Smooth muscle cell (in vitro differentiated cells): ENCODE results near the gene HEY2. TPM values are rescaled to one million over a fixed set of nuclear protein-coding genes. Genes with fewer than 3 reads are reported as not detected.

ENCODE experiments used
- DNase-seq: peaks from one replicate; lab custom pipeline; 2025; ENCODE audit not compliant: unreplicated experiment; lab: John Stamatoyannopoulos, UW
- H2AFZ ChIP-seq: fragments of 200-600 bp; sonication (generic); 2 replicates; pipeline ENCODE4 v1.6.0; 2016; ENCODE audit warnings: antibody characterized with exemption, low read depth, mild to moderate bottlenecking
- H3F3A ChIP-seq: fragments of 200-600 bp; sonication (generic); 2 replicates; pipeline ENCODE4 v1.6.0; 2017; ENCODE audit warnings: antibody characterized with exemption, low read depth
- H3K27ac ChIP-seq: fragments of 200-600 bp; sonication (generic); 2 replicates; pipeline ENCODE4 v1.5.1; 2016; ENCODE audit warnings: low read depth, mild to moderate bottlenecking
- H3K27me3 ChIP-seq: fragments of 200-600 bp; sonication (generic); 2 replicates; pipeline ENCODE4 v1.6.1; 2016; ENCODE audit warnings: low read depth, mild to moderate bottlenecking
- H3K36me3 ChIP-seq: fragments of 200-600 bp; sonication (generic); 2 replicates; pipeline ENCODE4 v1.5.1; 2016; ENCODE audit warnings: low read depth
- H3K4me1 ChIP-seq: fragments of 200-600 bp; sonication (generic); 2 replicates; pipeline ENCODE4 v1.5.1; 2016; ENCODE audit warnings: low read depth
- H3K4me2 ChIP-seq: fragments of 200-600 bp; sonication (generic); 2 replicates; pipeline ENCODE4 v1.6.0; 2016; ENCODE audit warnings: mild to moderate bottlenecking
- H3K4me3 ChIP-seq: fragments of 200-600 bp; sonication (generic); 2 replicates; pipeline ENCODE4 v1.5.1; 2016; ENCODE audit warnings: mild to moderate bottlenecking
- H3K79me2 ChIP-seq: fragments of 200-600 bp; sonication (generic); 2 replicates; pipeline ENCODE4 v1.6.0; 2016; ENCODE audit warnings: low read depth, mild to moderate bottlenecking
- H3K9ac ChIP-seq: fragments of 200-600 bp; sonication (generic); 2 replicates; pipeline ENCODE4 v1.6.0; 2016; ENCODE audit warnings: low read depth
- H3K9me3 ChIP-seq: fragments of 200-600 bp; sonication (generic); replicated peaks from 2 replicates; pipeline ENCODE4 v1.5.1; 2016; ENCODE audit warnings: low read depth
- H4K20me1 ChIP-seq: fragments of 200-600 bp; sonication (generic); 2 replicates; pipeline ENCODE4 v1.6.0; 2016; ENCODE audit warnings: low read depth
- CTCF ChIP-seq: fragments of 200-600 bp; sonication (generic); IDR thresholded peaks from 2 replicates; pipeline ENCODE4 v1.5.1; 2017; ENCODE audit warnings: borderline replicate concordance, mild to moderate bottlenecking, antibody characterized with exemption; ENCODE audit not compliant: insufficient read depth, poor library complexity, severe bottlenecking
- WGBS: methylation state at CpG from one replicate; pipeline ENCODE4 v1.1.7; 2016; ENCODE audit warnings: low lambda C conversion rate; 5-methylcytosine and 5-hydroxymethylcytosine counted together
- polyA plus RNA-seq: library from polyadenylated mRNA; unstranded; fragments of >200 nt; fragmentation: Nextera tagmentation; extraction: Ambion mirVana; gene quantifications from 2 replicates; pipeline ENCODE4 v1.2.1, GENCODE V29; 2016
- total RNA-seq: library from RNA; depleted of rRNA; stranded (reverse); fragments of >200 nt; gene quantifications from 2 replicates; pipeline ENCODE4 v1.2.3, GENCODE V29; 2014

HEY2 gene
- total and polyA plus RNA-seq, 2 experiments from 2014 or later, result 17.2 to 35.2 TPM

- Histone ChIP-seq H3K79me2 (peaks cover 41% of the 10 kb centered on the region), H3K4me1 (no peaks in the 10 kb centered on the region), H4K20me1 (no peaks in the 10 kb centered on the region), H3K4me2 (no peak overlapping the region), H3K27ac (no peak overlapping the region), H2AFZ (no peak overlapping the region), H3K27me3 (no peaks in the 10 kb centered on the region), H3K4me3 (no peak overlapping the region), H3K9ac (no peak overlapping the region), H3F3A (peaks cover 7% of the 10 kb centered on the region), H3K36me3 (no peaks in the 10 kb centered on the region), H3K9me3 (no peaks in the 10 kb centered on the region)
- TF ChIP-seq CTCF, result no peak
- DNase-seq, result no peak
- WGBS, result 97% methylated on average over 1 of the region's 1 CpG
Measured at GRCh38 chr6:125810445-125810844, 61.0 kb downstream of the HEY2 start.

Other genes with a start within 250 kb of the HEY2 start
- gene NCOA7, start 41.3 kb downstream of the HEY2 start, total RNA-seq, result 44.0 and 57.8 TPM in 2 replicates
- gene NCOA7, start 41.3 kb downstream of the HEY2 start, polyA plus RNA-seq, result 35.7 and 38.1 TPM in 2 replicates
- 13.1 and 21.2 TPM in 2 replicates for gene HINT3, start 207.1 kb downstream of the HEY2 start, total RNA-seq
- gene HINT3, start 207.1 kb downstream of the HEY2 start, polyA plus RNA-seq, result 6.8 and 10.0 TPM in 2 replicates
- 21.6 and 26.2 TPM in 2 replicates for gene TRMT11, start 236.9 kb downstream of the HEY2 start, total RNA-seq
- 12.8 and 17.4 TPM in 2 replicates for gene TRMT11, start 236.9 kb downstream of the HEY2 start, polyA plus RNA-seq